ELR (cell line): ENCODE results near the gene NTMT1.
"Not testable (repeated sequence)": the region's sequence is repeated elsewhere in the genome, so short reads cannot be mapped to it uniquely, and the experiment has no call there.

Experiments
- DNase-seq: peaks from one replicate; pipeline ENCODE4 v3.0.0-alpha.2; 2015; ENCODE audit warnings: low read depth

NTMT1 gene

DNA sequence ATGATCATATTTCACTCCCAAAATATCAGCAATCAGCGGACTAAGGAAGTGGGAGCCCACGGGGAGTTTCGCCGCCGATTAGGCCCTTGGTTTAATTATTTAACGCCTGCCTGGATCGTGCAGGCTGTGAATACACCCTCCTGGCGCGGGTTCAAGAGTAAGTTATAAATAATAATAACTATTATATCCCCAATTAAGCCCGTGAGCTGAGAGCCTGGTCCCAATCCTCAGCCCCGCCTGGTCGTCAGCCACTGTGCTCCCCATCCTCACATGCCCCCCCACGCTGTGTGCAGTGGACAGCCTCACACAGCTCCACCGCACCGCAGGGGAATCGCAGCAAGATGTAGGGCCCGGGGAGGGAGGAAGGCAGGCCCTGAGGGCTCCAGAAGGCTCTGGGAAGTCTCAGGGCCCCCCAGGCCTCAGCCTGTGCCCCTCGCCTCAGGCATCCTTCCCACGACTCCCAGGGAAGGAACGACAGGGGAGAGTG is 28.6 kb downstream of the NTMT1 start:
- DNase-seq: no peak

DNA sequence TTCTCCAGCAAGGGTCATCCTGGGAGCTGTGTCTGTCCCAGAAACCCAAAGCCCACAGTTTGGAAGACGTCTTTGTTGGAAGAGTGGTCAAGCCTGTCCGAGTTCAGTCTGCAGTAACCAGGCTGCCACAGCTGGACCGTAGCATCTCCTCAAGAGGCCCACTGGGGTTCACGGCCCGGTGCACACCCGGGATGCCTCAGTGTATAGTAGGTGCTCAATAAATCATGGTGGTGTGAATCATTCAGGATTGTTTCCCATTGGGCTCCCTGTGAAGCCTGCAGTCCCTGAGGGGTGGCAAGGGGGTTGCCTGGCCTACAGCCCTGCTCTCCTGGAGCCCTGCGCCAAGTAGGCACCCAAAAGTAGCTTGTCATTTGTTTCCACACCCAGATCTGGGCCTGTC is 29.2 kb downstream of the NTMT1 start:
- no peak for DNase-seq

DNA sequence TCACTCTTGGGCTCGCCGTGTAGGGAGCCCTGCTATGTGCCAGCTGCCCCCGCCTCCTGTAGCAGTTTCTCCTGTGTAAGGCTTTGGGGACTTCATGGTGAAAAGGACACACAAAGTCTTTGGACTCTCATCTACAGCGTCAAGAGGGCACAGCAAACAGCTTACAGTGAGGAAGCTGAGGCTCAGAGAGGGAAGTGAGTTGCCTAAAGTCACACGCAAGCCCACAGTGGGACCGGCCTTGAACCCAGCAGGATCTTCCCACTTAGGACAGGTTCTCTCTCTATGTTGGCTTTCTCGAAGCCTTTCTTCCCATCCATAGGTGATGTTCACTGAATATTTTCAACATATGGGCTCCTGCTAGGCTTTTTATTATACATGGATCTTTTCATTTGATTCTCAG is 29.7 kb downstream of the NTMT1 start:
- no peak for DNase-seq

DNA sequence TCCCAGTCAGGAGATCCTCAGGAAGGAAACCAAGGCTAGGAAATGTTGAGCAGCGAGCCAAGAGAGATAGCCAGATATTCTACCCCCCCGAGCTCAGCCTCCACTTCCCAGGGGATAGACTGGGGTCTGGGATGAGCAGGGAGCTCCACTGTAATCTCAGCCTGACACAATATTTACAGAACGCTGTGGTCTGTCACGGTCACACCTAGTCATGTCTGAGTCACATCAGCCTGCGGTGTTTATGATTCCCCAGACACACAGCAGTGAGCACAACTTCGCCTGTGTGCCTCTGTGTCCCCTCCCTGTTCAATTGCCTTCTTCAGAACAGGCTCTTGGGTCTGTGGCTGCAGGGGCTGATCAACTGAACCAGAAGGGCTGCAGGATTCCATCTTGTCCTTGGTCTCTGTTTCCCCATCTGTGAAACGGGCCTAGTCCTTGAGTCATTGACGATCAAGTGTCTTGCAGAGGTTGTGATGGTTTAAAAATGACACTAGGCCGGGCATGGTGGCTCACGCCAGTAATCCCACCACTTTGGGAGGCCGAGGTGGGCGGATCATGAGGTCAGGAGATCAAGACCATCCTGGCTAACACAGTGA is 30.9 kb downstream of the NTMT1 start:
- peak; percentile 86 for DNase-seq

DNA sequence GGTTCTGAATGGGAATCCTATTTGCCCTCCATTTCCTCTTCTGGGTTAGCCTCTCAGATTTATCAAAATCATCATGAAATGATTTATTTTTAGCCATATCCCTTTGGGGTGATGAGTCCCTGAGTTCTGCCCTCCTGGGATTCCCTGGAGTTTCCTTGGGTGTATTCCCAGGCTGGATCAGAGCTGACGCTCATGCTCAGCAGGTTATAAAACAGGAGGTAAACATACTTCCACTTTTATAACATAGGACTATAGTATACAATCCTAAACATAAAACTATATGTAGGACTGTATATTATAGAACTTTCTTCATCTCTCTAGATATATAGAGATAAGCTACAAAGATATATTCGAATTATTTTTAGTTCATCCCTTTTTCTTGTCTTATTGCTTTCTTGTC is 35.1 kb downstream of the NTMT1 start:
- no peak for DNase-seq

DNA sequence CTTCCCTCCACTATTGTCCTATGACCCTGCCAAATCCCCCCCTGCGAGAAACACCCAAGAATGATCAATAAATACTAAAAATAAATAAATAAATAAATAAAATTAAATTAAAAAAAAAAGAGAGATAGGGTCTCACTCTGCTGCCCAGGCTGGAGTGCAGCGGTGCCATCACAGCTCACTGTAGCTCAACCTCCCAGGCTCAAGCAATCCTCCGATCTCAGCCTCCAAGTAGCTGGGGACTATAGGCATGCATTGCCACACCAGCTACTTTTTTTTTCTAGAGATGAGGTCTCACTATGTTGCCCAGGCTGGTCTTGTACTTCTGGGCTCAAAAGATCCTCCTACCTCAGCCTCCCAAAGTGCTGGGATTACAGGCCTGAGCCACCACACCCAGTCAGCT is 36.3 kb downstream of the NTMT1 start:
- DNase-seq: not testable (repeated sequence)

DNA sequence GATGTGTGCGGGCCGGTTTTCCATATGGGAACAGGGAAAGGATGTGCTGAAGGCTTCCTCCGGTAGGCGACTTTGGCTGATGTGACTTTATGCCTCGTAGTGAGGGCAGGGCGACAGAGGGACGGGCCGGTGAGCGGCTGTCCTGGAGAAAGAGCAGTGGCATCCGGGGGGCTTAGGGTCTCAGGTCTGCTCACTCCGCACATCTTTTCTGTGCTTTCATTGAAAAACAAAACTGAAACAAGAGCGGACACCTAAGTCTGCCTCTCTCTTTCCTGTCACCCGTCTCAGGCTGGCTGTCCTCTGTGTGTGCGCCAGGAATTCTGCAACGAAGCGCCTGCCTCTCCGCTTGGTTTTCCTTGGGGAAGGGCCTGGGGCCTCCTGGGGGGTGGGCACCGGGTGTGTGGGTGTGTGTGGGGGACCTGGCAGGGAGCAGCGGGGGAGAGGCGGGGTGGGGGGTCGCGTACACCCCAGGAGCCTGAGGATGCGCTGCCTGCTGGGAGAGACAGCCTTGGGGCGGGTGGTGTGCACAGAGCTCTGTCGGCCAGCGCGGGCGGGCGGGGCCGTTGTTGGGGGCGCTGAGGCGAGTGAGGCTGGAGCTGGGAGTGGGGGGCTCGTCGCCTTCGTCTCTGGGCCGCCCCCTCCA is 38.9 kb downstream of the NTMT1 start:
- DNase-seq: no peak

DNA sequence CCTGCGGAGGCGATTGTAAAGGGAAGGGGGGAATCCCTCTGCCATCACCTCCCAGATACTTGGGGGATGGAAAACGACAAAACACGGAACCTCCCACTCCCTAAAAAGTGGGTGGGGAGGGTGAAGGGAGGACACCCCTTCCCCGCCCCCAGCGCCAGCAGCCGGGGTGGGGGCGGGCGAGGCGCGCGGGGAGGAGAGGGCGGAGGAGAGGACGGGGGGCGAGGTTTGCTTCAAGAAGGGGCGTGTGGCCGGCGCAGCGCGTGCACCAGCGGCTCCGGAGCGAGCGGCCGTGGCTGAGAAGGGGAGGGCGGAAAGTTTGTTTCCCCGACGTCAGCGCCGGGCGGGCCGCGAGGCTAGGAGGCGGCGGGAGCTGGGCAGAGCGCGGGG is 39.4 kb downstream of the NTMT1 start, which contains the start of gene PRRX2:
TSS of gene PRRX2 (plus strand) at position 259 of the 387 bp plus-strand sequence. CDS start 221 bp downstream, outside the sequence.
- peak; percentile 50 for DNase-seq

DNA sequence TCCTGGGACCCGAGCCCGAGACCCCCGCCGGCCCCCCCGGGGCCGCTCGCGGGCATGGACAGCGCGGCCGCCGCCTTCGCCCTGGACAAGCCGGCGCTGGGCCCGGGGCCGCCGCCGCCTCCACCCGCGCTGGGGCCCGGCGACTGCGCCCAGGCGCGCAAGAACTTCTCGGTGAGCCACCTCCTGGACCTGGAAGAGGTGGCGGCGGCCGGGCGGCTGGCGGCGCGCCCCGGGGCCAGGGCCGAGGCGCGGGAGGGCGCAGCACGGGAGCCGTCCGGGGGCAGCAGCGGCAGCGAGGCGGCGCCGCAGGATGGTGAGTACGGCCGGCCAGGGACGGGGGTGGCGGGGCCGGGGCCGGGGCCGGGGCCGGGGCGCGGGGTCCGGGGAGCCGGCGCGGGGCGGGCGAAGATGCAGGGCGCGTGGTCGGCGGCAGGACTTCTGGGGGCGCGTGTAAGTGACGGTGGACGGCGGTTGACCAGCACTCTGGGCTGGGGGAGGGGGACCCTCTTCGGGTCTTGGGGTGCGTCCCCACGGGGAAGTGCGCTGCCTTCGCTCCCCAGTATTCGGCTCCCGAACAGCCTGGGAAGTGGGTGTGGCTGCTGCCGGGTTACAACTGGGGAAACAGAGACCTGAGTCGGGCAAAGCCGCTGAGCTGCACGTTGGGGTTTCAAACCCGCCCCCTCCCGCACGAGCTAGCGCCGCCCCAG is 40.0 kb downstream of the NTMT1 start:
- peak; percentile 20 for DNase-seq

DNA sequence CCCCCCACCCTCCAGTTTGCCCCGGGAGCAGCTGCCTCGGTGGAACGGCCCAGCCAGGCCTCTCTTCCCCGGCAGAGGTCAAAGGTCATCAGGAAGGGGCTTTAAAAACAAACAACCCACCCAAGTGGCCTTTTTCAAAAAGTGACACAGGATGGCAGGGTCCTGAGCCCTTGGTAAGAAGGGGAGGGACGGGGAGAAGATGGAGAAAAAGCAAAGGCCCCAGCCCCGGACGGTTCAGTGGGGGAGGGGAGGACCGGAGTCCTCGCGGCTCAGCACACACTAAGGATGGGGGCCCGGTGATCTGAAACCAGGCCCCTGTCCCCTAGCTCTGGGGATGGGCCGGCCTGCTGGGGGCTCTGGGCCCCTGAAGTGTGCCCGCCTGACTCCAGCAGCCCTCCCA is 40.6 kb downstream of the NTMT1 start:
- DNase-seq: no peak

DNA sequence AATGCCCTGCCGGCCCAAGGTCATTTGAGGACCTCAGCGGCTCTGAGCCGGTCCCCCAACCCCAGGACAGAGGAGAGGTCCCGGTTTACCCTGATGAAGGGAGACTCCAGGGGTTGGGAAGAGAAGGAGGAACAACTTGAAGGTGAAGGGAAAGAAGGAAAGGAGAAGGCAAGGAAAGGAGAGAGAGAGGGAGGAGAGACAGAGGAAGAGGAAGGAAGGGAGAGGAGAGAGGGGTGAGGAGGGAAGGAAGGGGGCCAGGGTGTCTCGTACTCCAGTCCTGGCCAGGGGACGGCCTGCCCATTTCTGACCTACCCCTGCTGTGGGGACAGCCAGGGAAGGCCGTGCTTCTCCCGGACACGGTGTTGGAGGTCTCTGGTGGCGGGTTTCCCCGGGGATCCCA is 41.4 kb downstream of the NTMT1 start:
- no peak for DNase-seq

DNA sequence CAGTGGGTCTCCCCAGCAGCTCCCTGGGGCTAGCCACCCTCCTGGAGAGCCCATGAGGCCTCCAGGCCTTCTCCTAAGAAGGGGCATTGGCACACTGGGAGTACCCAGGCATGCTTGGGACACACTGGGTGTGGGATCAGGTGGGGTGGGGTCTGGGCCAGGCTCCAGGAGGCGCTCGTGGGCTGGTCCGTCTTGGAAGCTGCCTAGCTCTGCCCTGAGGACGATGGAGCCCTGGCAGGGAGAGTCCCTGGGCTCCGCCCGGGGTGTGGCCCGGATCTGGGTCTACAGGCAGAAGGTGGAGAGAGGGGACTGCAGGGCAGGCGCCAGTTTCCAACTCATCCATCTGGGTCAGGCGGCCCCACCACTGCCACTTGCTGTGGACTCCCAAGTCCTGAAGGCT is 41.9 kb downstream of the NTMT1 start:
- DNase-seq: no peak

DNA sequence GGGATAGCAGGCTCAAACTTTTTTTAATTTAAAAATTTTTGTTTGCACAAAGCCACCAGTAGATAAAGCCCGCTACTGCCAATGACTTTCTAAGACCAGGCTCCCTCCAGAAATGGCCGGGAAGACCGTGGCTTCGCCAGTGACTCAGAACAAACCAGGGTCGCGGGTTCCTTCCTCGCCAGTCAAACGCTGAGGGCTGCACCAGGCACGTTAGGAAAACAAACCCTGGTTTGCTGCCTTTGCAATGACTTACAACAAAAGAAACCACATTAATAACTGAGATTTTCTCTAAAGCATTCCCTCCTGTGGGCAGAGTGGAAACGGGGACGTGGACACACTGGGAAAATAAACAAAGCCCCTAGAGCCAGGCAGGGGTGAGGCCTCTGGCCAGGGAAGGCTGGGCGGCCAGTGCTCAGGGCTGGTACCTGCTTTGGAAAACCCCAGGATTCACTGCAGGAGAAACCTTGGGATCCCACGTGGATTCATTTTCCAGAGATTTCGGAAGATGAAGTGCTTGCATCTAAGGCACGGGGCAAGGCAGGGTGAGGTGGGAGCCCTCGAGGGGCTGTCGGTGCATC is 43.3 kb downstream of the NTMT1 start:
- DNase-seq: peak; percentile 74

DNA sequence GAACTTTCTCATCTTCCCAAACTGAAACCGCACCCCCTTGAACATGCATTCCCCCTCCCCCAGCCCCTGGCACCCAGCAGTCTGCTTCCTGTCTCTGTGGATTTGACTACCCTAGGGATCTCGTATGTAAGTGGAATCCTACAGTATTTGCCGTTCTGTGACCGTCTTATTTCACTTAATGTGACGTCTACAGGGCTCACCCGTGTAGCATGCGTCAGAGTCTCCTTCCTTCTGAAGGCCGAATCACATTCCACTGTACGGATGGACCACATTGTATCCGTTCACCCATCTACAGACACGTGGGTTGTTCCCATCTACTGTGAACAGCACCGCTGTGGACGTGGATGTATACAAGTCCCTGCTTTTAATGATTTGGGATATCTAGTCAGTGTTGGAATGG is 44.0 kb downstream of the NTMT1 start:
- DNase-seq: no peak

DNA sequence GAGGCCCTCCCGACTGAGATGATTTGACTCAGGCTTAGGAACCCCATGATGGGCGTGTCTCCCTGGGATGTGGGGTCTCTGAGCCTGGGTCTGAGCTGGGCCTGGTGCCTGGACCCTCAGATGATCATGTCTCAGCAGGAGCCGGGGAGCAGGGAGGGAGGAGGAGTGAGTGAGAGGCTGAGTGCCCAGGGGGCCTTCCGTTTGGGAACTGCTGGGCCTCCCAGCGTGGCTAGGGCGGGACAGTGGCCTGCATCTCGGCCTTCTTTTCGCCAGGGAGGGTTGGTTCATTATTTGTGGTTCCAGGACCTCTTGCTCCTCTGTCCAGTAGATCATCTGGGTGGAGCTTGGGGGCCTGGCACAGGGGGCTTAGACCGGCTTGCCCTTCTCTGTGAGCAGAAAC is 45.1 kb downstream of the NTMT1 start:
- no peak for DNase-seq

DNA sequence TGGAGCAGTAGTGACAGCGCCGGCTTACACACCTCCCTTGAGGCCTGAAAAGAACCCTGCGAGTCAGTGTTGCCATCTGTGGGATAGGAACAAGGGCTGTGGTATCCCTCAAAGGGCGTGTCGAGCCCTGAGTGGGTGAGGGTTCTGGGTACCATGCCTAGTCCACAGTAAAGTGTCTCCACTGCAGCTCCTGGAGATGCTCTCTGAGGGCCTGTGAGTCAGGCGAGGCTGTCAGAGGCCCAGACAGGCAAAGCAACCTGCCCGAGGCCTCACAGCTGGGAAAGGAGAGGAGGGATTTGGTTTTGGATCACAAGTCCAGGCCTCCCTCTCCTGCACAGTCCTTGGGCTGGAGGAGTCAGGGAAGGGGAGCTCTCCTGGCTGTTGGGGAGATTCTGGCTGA is 45.6 kb downstream of the NTMT1 start:
- DNase-seq: no peak

DNA sequence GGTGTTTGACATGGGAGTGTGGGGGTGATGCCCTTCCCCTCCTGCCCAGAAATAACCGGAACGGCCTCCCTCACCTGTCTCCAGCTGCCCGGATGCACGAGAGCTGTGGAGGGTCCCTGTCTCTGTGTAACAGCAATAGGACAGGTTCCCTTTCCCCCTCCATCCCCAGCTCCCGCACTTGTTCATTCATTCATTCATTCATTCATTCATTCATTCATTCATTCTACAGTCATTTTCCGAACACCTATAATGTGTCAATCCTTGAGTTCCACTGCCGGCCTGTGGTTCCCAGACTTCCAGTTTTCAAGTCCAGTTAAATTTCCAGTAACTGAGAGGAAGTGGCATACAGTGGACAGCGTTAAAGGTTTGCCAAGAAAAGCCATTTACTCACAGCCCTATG is 46.7 kb downstream of the NTMT1 start:
- DNase-seq: no peak

DNA sequence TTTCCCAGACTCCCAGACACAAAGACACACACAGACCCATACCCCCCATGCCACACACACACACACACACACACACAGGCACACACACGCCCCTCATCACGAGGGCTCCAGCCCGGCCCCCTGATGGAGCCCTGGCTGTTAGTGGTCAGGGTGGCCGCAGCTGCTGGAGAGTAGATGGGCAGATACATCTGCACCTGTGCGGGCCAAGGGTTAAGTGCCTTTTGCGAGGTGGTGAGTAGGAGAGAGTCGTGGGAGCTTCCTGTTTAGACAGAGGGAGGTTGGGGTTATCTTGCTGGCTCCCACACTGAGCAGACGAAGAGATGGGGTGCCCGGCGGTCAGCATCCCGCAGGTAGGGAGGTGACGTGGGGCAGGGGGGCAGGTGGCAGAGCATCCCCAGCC is 47.6 kb downstream of the NTMT1 start:
- DNase-seq: no peak

DNA sequence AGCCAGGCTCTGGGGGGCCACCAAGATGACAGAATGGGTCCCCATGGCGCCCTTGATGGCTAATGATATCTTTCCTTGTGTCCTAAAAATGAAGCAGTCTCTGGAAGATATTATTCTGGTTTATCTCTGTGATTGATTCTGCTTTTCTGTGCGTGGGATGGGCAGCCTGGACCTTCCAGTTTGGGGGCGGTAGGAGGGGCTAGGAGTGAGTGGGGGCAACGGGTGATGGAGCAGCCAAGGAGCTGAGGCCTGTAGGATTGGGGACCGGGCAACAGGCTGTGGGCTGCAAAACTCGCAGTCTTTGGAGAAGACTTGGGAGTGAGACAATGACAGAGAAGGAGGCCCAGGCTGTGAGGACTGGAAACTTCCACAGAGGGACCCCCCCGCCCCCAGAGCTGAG is 48.3 kb downstream of the NTMT1 start:
- DNase-seq: no peak

DNA sequence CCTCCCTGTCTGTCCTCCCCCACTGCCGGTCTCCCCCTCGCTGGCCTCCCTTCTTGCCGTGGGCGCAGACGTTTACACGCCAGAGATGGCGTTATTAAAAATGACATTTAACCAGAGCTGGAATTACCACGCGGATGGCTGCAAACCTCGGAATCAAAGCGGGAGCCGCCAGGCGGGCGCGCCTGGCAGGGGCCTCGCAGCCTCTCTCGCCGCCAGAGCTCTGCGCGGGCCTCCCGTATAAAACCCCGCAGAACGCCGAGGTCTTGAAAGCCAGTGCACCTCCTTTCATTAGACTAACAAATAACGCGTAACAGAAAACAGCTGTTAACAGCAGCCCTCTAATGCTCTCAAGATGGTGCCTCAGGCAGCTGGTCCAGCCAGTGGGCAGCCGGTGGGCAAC is 49.7 kb downstream of the NTMT1 start:
- no peak for DNase-seq

DNA sequence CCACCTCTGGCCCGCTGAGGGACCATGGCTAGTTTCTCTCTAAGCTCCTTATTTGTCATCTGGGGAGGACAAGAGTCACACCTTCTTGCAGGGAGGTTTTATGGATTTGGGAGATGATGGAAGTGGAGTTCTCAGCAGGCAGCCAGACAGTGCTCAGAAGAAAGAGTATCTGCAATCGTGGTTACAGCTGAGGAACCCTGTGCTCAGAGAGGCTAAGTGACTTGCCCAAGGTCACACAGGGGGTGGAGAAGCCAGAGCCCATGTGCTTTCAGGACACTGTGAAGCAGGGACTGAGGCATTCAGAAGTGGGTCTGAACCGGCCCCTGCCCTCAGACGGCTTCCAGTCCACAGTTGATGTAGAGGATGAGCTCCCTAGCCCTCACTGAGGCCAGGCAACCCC is 50.3 kb downstream of the NTMT1 start:
- no peak for DNase-seq

DNA sequence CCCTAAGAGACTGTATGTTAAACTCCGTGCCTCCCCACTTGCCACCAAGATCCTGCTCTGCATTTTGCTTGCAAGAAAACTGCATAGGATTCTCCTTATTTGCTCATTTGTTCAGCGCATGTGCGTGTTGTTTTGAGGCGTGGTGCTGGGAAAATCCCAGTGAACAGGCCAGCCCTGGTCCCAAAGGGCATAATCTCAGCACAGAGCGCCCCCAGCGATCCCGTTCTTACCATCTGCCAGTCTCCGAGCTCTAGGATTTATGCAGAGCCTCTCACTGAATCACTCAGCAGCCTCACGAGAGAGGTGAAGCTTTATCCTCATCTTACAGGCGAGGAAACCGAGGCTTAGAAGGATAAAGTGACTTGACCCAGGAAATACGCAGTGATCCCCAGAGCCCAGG is 51.0 kb downstream of the NTMT1 start:
- peak; percentile 38 for DNase-seq

DNA sequence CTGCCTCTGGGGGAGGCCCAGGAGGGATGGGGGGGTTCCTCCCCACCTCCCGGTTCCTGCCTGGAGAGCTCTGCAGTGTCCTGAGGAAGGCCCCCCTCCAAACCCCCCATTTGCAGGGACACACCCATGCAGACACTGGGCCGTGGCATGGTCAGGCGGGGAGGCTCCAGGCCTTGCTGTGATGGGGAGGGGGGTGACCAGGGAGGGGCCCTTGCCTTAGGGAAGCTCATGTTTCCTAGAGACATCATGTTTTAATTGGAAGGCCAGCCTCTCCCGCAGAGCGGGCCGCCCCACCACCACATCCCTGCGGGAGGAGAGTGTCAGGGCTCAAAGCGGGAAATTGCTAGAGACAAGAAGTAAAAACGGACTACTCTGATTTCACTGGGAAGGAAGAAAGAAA is 51.5 kb downstream of the NTMT1 start:
- no peak for DNase-seq
